GM21786 (cell line): ENCODE data around the gene TNS1.
"Not testable (repeated sequence)": the region's sequence is repeated elsewhere in the genome, so short reads cannot be mapped to it uniquely, and the experiment has no call there.

Source experiments
- ATAC-seq: cut with Tn5 transposase; IDR thresholded peaks from one replicate; pipeline ENCODE4 v1.9.1; 2021; ENCODE audit not compliant: unreplicated experiment

Gene TNS1

GRCh38 chr2:217790681-217791392 lies 212.0 kb downstream of the TNS1 start:
- ATAC-seq = peak; percentile 10

DNA sequence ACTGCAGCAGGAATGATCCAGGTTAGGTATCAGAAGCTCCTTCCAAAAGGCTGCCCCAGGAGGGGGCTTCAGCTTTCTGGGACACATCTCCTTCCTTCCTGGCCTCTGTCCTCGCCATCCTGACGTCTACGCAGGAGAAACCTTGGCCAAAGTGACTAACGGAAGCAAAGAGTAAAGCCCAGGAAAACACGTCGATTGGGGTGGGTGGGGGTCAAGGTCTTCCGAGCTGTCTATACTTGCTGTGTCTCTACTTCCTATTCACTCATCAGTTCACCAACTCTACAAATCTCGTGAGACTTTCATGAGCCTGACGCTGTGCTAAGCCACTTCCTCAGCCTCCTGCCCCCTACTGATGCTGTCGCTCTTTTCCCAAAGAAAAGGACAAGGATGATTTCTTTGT lies 212.6 kb downstream of the TNS1 start:
- peak; percentile 73 for ATAC-seq

- no peak for ATAC-seq
Observed at GRCh38 chr2:217789736-217790181, 213.0 kb downstream of the TNS1 start.

DNA sequence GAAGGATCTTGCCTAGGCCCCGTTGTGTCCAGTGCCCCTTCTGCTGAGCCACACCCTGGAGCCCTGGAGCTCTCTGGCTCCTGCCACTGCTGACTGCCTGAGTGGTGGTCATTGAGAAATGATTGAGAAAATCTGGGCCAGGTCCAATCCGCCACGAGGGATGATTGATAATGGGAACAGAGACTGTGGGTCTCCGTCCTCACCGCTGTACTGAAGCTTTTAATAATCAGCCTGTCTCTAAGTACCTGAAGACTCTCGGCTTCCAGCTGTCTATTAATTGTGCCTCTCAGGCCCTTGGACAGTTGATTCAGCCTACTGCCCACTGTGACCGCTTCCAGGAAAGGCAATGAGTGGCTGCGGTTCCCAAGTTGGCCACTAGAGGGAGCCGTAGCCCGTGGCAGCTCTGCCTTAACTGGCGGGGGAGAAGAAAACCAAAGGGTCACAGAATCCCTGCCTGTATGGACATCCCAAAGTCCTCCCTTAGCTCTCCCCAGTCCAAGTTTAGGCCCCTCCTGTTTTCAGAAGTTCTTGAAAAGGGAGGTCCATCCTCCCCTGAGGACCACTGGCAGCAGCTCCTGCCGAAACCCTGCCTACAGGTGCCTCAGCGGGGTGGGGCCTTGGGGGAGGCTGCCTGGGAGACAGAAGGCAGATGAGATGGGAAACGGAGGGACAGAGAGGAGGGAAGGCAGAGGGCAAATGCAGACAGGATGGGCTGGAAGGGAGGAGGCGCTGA lies 213.6 kb downstream of the TNS1 start:
- ATAC-seq = peak; percentile 54

DNA sequence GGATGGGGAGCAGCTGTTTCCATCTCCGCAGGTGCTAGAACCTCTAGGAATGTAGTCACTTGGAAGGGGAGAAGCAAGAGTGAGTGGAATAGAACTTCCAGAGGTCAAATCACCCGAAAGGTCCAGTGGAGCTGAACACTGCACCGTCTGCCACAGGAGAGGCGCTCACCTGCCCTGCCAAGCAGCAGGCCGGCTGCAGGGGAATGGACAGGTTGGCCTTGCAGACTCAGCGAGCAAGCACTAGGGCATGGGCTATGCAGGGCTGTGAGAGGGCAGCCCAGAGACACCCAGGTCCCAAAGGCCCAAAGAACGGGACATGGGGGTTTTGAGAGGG lies 214.2 kb downstream of the TNS1 start:
- ATAC-seq = no peak

GRCh38 chr2:217787160-217787877 lies 215.5 kb downstream of the TNS1 start:
- no peak for ATAC-seq

GRCh38 chr2:217786560-217786959 lies 216.2 kb downstream of the TNS1 start:
- ATAC-seq = not testable (repeated sequence)

DNA sequence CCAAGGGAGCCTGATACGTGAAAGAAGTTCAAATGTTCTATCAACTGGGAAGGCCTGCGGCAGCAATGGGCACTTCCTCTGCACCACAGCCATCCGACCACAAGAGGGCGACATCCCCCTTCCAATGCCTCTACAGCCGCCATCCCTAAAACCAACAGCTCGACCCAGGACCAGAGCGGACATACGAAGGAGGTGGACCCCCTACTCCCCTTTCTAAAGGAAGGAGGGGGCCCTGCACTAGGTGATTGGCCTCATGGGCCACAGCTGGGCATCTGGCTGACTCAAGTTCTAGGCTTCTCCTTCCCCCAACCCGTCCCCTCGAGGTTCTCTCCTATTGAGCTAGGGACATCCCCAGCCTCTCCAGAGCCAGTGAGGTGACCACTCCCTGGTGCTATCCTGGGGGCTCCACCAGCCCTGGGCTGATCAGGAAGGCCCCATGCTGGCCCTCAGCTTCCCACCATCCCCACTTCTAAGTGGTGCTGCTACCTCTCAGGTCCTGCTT lies 217.2 kb downstream of the TNS1 start:
- ATAC-seq = peak; percentile 52

DNA sequence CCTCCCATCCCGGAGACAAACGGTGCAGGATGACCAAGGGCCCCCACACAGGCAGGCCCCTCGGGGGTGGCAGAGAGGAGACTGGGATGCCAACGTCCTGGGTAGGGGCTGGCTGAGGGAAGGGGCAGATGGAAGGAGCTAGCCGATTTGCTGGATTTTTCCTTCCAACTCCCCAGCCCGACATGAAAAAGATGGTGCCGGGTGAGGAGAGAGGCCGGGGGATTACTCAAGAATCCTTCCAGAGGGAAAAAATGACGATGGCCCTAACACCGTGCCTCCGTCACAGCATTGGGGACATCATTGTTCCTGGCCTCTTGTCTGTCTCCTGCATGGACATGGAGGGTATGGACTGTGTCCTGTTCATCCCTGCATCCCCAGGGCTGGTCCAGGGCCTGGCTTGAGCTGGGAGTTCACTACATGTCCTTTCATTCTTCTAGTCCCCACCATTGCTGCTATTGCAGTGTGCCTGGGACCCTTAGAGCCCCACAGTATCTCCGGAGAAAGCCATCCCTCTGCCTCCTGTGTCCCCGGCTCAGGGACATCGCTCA lies 217.7 kb downstream of the TNS1 start:
- ATAC-seq = no peak

DNA sequence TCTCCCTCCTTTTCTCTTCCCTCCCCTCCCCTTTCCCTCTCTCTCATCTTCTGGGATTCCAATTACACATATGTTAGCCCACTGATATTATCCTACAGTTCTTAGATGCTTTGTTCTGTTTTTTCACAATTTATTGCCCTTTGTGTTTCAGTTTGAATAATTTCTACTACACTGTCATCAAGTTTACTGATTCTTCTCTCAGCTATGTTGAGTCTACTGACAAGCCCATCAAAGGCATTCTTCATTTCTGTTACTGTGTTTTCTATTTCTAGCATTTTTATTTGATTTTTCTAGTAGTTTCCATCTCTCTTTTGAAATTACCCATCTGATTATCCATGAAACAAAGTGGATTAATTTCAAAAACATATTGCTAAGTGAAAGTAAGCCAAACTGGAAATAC lies 219.6 kb downstream of the TNS1 start:
- no peak for ATAC-seq

DNA sequence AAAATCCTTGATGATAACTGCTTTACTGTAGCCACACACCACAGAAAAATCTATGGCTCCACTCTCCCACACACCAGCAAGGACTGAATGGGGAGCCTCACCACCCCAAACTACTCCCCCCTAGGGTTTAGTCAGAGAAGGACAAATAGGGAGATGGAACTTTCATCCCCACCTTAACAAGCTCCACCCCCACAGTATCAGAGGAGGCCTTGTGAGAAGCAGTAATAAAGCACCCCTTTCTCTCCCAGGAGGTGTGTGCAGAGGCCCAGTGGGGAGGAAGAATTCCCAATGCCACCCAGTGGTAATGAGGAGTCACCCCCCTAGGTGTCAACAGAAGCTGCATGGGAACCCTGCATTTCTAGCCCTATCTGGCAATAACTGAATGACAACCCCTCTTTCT lies 224.9 kb downstream of the TNS1 start:
- no peak for ATAC-seq

GRCh38 chr2:217776631-217777030 lies 226.2 kb downstream of the TNS1 start:
- ATAC-seq = no peak

GRCh38 chr2:217775920-217776503 lies 226.8 kb downstream of the TNS1 start:
- ATAC-seq = no peak

- ATAC-seq = no peak
Observed at GRCh38 chr2:217774232-217774631, 228.6 kb downstream of the TNS1 start.

DNA sequence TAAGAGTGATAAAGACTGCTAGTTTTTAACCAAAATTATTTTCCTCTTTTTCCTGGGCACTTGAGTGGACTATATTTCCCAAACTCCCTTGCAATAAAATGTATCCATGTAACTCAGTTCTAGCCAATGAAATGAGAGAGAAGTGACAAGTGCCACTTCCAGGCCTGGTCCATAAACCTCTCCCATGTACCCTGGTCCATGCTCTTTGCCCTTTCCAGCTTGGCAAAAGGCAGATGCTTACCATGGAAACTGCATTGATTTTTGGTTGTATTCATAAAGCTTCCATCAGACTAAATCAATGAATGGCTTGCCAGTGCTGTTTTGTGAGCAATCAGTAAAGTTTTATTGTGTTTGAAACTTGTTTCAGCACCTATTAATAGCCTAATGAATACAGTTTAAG lies 229.3 kb downstream of the TNS1 start:
- no peak for ATAC-seq

DNA sequence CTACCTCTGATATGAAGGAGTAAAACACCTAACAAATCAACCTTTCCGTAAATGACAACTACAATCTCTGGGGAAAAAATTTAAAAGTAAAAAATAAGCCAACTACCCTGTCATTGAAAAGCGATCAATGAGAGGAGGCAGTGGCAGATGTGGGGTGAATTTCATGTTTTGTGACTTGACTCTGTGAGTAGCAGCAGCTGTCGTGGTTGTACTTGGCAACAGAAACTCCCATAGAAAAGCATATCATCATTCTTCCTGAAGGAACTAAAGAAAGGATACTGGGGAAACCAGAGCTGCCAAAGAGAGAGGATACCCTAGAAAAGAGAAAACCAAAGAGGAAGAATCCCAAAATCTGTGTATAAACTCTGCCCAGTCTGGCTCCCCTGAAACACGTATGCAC lies 236.4 kb downstream of the TNS1 start:
- no peak for ATAC-seq

DNA sequence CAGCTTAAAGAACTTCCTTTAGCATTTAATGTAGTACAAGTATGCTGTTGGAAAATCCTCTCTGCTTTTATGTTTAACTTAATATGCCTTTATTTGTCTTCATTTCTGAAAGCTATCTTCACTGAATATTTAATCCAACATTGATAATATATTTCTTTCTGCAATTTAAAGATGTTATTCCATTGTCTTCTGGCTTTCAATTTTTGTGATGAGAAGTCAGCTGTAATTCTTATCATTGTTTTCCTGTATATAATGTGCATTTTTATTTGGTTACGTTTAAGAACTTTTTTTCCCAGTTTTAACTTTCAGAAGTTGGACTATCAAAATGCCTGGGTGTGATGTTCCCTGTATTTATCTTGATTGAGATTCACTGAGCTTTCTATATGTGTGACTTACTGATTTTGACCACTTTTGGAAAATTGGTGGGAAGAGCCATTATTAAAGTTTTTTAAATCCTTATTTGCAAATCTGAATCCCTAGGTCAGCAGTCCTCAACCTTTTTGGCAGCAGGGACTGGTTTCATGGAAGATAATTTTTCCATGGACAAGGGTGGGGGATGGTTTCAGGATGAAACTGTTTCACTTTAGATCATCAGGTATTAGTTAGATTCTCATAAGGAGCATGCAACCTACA lies 241.0 kb downstream of the TNS1 start:
- no peak for ATAC-seq

DNA sequence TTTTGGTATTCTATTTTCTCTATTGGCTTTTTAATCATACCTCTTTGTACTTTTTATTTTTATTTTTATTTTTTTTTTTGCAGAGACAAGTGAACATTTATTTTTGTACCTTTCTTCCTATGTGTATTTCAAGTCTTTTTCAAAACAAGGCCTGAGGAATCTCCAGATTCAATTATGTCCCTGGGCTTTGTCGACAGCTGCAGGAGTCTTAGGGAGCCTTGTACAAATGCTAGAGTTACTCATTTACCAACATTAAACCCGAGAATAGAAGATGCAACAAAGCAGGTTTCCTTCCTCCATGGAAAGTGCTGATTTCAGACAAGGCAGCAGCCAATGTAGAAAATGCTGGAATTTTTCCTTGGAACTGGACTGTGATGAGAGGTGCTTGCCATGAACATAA lies 242.8 kb downstream of the TNS1 start:
- ATAC-seq = no peak

DNA sequence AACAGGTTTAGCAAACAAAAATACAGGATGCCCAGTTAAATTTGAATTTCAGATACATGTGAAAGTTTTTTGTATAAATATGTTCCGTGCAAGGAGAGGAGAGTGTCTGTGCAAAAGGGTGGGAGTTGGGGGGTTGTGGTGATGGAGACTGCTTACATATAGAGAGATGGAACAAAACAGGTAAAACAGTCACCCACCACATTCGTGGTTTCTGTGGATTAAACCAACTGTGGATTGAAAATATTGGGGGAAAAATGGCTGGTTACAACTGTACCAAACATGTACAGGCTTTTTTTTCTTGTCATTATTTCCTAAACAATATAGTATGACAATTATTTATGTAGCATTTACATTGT lies 245.7 kb downstream of the TNS1 start:
- no peak for ATAC-seq

- no peak for ATAC-seq
Observed at GRCh38 chr2:217756375-217757107, 246.3 kb downstream of the TNS1 start.
